Measurements from ENCODE around the gene HOOK1. TPM values are rescaled to one million over a fixed set of nuclear protein-coding genes. Genes with fewer than 3 reads are reported as not detected.
"Not testable (repeated sequence)": the region's sequence is repeated elsewhere in the genome, so short reads cannot be mapped to it uniquely, and the experiment has no call there.

Gene HOOK1
- total RNA-seq, 1 donor from 2014 or later = 8.9 TPM

DNA sequence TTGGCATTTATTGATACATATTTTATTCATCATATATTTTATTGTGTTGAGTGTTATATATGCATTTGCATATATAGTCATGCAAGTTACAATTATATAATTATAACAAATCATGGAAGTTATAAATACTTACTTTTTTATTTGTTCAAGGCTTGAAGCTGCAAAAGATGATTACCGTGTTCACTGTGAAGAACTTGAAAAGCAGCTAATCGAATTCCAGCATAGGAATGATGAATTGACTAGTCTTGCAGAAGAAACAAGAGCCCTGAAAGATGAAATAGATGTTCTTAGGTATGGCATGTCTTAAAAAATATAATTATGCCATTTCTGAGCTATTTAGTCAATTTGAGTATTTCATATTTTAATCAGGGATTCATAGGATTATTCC, 32.1 kb downstream of the HOOK1 start:
- Histone ChIP-seq H3K27me3 (ENCODE audit: control insufficient read depth, insufficient read depth, low read length) (no peaks in the 10 kb centered on the region), H3K36me3 (ENCODE audit: control insufficient read depth, insufficient read depth, low read length) (no peaks in the 10 kb centered on the region), H3K4me3 (ENCODE audit: low read depth, low read length) (no peak overlapping the region)
- no peak for DNase-seq (ENCODE audit: low read depth)
- TF ChIP-seq, protein P1, sequence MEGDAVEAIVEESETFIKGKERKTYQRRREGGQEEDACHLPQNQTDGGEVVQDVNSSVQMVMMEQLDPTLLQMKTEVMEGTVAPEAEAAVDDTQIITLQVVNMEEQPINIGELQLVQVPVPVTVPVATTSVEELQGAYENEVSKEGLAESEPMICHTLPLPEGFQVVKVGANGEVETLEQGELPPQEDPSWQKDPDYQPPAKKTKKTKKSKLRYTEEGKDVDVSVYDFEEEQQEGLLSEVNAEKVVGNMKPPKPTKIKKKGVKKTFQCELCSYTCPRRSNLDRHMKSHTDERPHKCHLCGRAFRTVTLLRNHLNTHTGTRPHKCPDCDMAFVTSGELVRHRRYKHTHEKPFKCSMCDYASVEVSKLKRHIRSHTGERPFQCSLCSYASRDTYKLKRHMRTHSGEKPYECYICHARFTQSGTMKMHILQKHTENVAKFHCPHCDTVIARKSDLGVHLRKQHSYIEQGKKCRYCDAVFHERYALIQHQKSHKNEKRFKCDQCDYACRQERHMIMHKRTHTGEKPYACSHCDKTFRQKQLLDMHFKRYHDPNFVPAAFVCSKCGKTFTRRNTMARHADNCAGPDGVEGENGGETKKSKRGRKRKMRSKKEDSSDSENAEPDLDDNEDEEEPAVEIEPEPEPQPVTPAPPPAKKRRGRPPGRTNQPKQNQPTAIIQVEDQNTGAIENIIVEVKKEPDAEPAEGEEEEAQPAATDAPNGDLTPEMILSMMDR (IDR thresholded peaks at IDR 0.05; ENCODE audit: insufficient read depth, low read length, poor library complexity, severe bottlenecking) = no peak

DNA sequence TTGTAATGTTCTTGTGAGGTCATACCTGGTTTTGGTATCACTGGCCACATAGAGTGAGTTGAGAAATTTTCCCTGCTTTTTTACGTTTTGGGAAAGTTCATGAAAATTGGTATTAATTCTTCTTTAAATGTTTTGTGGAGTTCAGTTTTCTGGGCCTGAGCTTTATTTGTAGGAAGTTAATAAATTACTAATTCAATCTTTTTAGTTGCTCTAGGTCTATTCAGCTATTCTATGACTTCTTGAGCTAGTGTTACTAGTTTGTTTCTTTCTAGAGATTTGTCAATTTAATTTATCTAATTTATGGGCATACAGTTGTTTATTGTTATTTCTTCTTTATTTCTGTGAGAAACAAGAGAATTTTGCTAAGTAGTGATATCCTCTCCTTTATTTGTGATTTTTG, 37.4 kb downstream of the HOOK1 start:
- TF ChIP-seq, protein P1 (IDR thresholded peaks at IDR 0.05; ENCODE audit: insufficient read depth, low read length, poor library complexity, severe bottlenecking) = no peak
- Histone ChIP-seq H3K27me3 (ENCODE audit: control insufficient read depth, insufficient read depth, low read length) (no peaks in the 10 kb centered on the region), H3K4me3 (ENCODE audit: low read depth, low read length) (no peak overlapping the region), H3K36me3 (ENCODE audit: control insufficient read depth, insufficient read depth, low read length) (no peaks in the 10 kb centered on the region)
- DNase-seq (ENCODE audit: low read depth) = no peak

DNA sequence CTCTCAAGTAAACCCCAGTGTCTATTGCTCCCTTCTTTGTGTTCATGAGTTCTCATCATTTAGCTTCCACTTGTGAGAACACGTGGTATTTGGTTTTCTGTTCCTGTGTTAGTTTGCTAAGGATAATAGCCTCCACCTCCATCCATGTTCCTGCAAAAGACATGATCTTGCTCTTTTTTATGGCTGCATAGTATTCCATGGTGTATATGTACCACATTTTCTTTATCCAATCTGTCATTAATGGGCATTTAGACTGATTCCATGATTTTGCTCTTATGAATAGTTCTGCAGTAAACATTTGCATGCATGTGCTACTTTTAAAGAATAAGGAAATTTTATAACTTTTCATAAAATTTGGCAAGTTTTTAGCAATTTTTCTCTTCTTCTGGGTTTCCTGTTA, 40.5 kb downstream of the HOOK1 start:
- not testable (repeated sequence) for H3K27me3 ChIP-seq (ENCODE audit: control insufficient read depth, insufficient read depth, low read length); H3K4me3 ChIP-seq (ENCODE audit: low read depth, low read length); DNase-seq (ENCODE audit: low read depth); H3K36me3 ChIP-seq (ENCODE audit: control insufficient read depth, insufficient read depth, low read length)

DNA sequence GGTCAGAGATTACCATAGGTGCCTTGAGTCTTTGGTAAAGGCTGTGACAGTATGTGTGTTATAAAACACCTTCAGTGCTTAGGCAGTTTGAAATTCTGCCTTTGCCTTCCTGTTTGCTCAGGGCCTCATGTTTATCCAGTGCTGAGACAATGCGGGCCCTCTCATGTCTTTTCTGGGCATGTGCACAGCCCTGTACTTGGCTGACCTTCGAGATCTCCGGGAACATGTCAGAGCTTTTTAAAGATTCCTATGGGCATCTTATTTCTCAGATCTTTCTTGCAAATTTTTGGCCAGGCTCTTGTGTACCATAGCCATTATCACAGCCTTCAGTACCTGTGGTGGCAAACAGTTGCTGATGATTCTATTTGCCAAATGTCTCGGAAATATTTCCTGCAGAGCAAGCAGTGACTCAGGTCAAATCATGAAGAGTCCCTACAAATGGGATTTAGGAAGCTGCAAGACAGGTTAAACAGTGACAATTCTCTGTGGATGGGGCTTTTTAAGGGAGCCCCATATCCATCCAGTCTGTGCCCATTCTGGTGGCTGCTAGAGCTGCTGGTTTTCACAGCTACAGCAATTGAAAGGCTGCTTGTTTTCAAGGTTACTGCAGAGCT, 42.1 kb downstream of the HOOK1 start:
- Histone ChIP-seq H3K27me3 (ENCODE audit: control insufficient read depth, insufficient read depth, low read length) (no peaks in the 10 kb centered on the region), H3K4me3 (ENCODE audit: low read depth, low read length) (no peak overlapping the region), H3K36me3 (ENCODE audit: control insufficient read depth, insufficient read depth, low read length) (no peaks in the 10 kb centered on the region)
- DNase-seq (ENCODE audit: low read depth) = no peak
- TF ChIP-seq, protein P1 (IDR thresholded peaks at IDR 0.05; ENCODE audit: insufficient read depth, low read length, poor library complexity, severe bottlenecking) = no peak

DNA sequence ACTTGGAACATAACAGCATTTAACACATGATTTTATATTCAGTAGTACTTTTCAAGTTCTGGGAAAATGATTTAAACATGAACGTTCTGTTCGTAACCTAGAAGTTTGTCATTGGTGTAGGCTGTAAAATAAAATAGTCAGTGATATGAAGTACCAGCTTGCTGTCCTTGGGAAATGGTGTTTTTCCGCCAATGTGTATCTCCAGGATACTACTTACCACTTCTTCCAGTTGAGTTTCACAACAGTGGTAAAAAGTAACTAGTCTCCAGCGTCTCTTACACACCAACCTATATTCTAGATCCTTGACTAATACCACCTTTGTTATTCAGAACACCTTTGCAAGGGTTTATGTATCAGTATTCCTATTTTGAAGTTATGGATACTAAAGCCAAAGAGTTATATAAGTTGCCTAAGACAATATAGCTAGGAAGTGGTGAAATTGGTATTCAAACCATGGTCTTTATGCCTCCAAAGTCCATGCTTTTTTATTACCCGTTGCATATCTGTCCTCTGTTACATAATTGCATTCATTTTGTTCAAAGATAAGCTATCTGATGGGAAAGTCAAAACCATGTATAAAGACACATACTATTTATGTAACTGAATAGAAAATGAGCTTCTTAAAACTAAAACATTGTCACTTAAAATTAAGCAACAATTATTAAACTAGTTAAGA, 43.1 kb downstream of the HOOK1 start:
- H3K4me3 ChIP-seq (ENCODE audit: low read depth, low read length) = no peak overlapping the region
- TF ChIP-seq, protein P1 (IDR thresholded peaks at IDR 0.05; ENCODE audit: insufficient read depth, low read length, poor library complexity, severe bottlenecking) = no peak
- no peak for DNase-seq (ENCODE audit: low read depth)
- no peaks in the 10 kb centered on the region for H3K36me3 ChIP-seq (ENCODE audit: control insufficient read depth, insufficient read depth, low read length)
- H3K27me3 ChIP-seq (ENCODE audit: control insufficient read depth, insufficient read depth, low read length) = no peaks in the 10 kb centered on the region

DNA sequence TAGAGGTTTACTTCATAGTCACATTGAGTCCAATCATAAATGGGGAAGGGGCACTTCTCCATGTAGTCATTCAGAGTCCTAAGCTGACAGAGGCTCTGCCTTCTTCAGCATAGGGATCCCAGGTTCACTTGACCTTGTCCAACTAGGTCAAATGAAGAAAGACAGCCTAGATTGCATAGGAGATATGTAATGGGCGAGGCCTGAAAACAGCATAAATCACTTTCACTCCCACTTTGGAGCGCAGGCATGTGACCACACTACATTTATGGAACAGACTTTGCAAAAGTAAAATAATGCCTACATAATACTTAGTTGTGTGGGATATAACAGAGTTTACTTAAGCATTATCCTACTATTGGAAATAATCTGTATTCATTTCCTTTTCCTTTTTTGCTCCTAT, 51.7 kb downstream of the HOOK1 start:
- Histone ChIP-seq H3K27me3 (ENCODE audit: control insufficient read depth, insufficient read depth, low read length) (no peaks in the 10 kb centered on the region), H3K36me3 (ENCODE audit: control insufficient read depth, insufficient read depth, low read length) (peaks cover 1% of the 10 kb centered on the region), H3K4me3 (ENCODE audit: low read depth, low read length) (no peak overlapping the region)
- TF ChIP-seq, protein P1 (IDR thresholded peaks at IDR 0.05; ENCODE audit: insufficient read depth, low read length, poor library complexity, severe bottlenecking) = no peak
- no peak for DNase-seq (ENCODE audit: low read depth)

Measured in kidney epithelial cell (primary cell).